Esophagus squamous epithelium (tissue), 4 donors: Measurements from ENCODE around the gene PRRC2B.

ENCODE experiments used
- POLR2A ChIP-seq, 4 donors: fragments of 450-650 bp; IDR thresholded peaks; one replicate each; pipeline ENCODE4 v1.6.1; 2017; ENCODE audit warnings: antibody characterized with exemption in 4 of 4, mild to moderate bottlenecking in 4 of 4, moderate library complexity in 3 of 4
- TF ChIP-seq, protein P1 (sequence below), 6 experiments: fragments of 450-650 bp in 4 of 6; fragments of 200-600 bp in 2 of 6; sonication (generic) in 2 of 6; IDR thresholded peaks; one replicate each; pipeline ENCODE4 v1.5.1; 2016 to 2019; ENCODE audit warnings: antibody characterized with exemption in 6 of 6, mild to moderate bottlenecking in 4 of 6, moderate library complexity in 4 of 6

DNA sequence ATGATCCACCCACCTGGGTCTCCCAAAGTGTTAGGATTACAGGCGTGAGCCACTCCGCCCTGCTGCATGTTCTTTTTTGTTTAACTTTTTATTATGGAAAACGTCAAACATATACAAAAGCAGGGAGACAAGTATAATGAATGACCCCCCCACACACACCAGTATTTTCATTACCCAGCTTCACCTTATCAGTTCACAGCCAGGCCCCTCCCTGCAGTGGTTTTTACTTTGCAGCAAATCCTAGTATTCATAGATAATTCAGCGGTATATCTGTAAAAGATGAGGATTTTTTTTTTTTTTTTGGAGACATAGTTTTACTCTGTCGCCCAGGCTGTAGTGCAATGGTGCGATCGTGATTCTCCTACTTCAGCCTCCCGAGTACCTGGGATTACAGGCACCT lies 111.1 kb downstream of the PRRC2B start:
- TF ChIP-seq POLR2A (IDR thresholded peaks at IDR 0.05) = no peak
- TF ChIP-seq, protein P1, sequence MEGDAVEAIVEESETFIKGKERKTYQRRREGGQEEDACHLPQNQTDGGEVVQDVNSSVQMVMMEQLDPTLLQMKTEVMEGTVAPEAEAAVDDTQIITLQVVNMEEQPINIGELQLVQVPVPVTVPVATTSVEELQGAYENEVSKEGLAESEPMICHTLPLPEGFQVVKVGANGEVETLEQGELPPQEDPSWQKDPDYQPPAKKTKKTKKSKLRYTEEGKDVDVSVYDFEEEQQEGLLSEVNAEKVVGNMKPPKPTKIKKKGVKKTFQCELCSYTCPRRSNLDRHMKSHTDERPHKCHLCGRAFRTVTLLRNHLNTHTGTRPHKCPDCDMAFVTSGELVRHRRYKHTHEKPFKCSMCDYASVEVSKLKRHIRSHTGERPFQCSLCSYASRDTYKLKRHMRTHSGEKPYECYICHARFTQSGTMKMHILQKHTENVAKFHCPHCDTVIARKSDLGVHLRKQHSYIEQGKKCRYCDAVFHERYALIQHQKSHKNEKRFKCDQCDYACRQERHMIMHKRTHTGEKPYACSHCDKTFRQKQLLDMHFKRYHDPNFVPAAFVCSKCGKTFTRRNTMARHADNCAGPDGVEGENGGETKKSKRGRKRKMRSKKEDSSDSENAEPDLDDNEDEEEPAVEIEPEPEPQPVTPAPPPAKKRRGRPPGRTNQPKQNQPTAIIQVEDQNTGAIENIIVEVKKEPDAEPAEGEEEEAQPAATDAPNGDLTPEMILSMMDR (IDR thresholded peaks at IDR 0.05) = no peak
